ENCODE data around the gene KIF16B.

KIF16B gene

GRCh38 chr20:16392346-16392745 is 180.9 kb downstream of the KIF16B start:
- DNase-seq, result no peak

- no peak for DNase-seq
Observed at GRCh38 chr20:16390991-16391390, 182.3 kb downstream of the KIF16B start.

GRCh38 chr20:16388731-16389130 is 184.5 kb downstream of the KIF16B start:
- DNase-seq, result no peak

GRCh38 chr20:16387666-16388065 is 185.6 kb downstream of the KIF16B start:
- no peak for DNase-seq

- no peak for DNase-seq
Observed at GRCh38 chr20:16385891-16386290, 187.4 kb downstream of the KIF16B start.

GRCh38 chr20:16385462-16385861 is 187.8 kb downstream of the KIF16B start:
- DNase-seq, result no peak

GRCh38 chr20:16381444-16381843 is 191.8 kb downstream of the KIF16B start:
- no peak for DNase-seq

- DNase-seq, result no peak
Observed at GRCh38 chr20:16378712-16379370, 194.4 kb downstream of the KIF16B start.

GRCh38 chr20:16378122-16378521 is 195.1 kb downstream of the KIF16B start:
- no peak for DNase-seq

- DNase-seq, result no peak
Observed at GRCh38 chr20:16369441-16369840, 203.8 kb downstream of the KIF16B start.

- no peak for DNase-seq
Observed at GRCh38 chr20:16368645-16369292, 204.5 kb downstream of the KIF16B start.

GRCh38 chr20:16367948-16368560 is 205.2 kb downstream of the KIF16B start:
- DNase-seq, result no peak

- DNase-seq, result no peak
Observed at GRCh38 chr20:16366529-16366928, 206.7 kb downstream of the KIF16B start.

- no peak for DNase-seq
Observed at GRCh38 chr20:16364320-16364687, 208.9 kb downstream of the KIF16B start.

- no peak for DNase-seq
Observed at GRCh38 chr20:16363506-16364319, 209.5 kb downstream of the KIF16B start.

- no peak for DNase-seq
Observed at GRCh38 chr20:16362642-16363041, 210.6 kb downstream of the KIF16B start.

- no peak for DNase-seq
Observed at GRCh38 chr20:16360668-16361067, 212.6 kb downstream of the KIF16B start.

GRCh38 chr20:16353417-16353781 is 219.8 kb downstream of the KIF16B start:
- no peak for DNase-seq

- DNase-seq, result no peak
Observed at GRCh38 chr20:16352751-16353416, 220.4 kb downstream of the KIF16B start.

- DNase-seq, result no peak
Observed at GRCh38 chr20:16352321-16352720, 220.9 kb downstream of the KIF16B start.

- no peak for DNase-seq
Observed at GRCh38 chr20:16351415-16351814, 221.8 kb downstream of the KIF16B start.

GRCh38 chr20:16350465-16350864 is 222.8 kb downstream of the KIF16B start:
- no peak for DNase-seq

Measured in activated CD4-positive, alpha-beta T cell treated with anti-CD3 and anti-CD28 coated beads for 1 hour (primary cell).